Inferior parietal cortex (tissue), 1 donor: ENCODE measurements around the gene PRKD2.

ENCODE experiments used
- DNase-seq: peaks from one replicate; pipeline ENCODE4 v3.0.0-alpha.2; 2016; ENCODE audit errors: extremely low spot score

Gene PRKD2

DNA sequence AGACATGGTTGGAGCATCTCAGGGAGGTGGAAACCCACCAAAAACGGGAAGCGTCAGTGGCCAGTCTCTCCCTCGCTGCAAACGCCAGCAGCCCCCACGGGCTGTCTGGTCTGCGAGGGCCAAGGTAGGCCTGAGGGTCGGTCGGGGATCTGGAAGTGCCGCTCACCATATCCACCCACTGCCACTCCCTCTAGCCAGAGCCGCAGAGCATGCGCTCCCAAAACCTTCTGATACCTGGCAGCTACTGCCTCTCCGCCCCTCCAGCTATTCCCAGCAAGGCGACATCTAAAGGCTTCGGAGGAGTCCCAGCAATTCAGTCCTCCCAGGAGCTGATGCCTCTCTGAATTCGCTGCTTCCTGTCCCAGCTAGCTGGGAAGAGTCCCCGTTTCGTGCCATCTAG is 24.5 kb upstream of the PRKD2 start:
- no peak for DNase-seq

DNA sequence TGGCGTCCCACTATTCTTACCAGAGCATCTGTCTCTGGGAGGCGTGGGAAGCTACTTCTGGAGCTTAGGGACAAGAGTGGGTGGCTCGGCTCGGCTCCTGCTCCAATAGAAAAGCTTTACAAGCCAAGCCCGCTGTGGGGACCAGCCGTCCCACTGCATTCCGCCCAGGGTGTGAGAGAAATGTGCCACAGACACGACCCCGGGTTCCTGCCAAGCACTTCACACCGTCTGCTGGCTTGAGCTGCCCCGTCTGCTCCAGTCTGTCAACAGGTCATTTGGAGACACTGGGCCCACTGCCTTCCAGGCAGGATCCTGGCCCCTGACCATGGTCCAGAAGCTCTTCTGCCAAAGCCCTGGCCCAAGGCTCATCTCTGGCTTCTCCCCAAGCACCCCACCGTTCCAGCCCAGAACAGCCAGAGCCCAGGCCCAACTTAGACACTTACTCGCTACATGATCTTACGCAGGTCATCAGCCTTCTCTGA is 22.4 kb upstream of the PRKD2 start:
- DNase-seq, result no peak

- no peak for DNase-seq
Measured at GRCh38 chr19:46737761-46738171, 20.9 kb upstream of the PRKD2 start.

GRCh38 chr19:46737298-46737654 is 20.4 kb upstream of the PRKD2 start:
- DNase-seq, result no peak

GRCh38 chr19:46736531-46737297 is 19.8 kb upstream of the PRKD2 start:
- no peak for DNase-seq

GRCh38 chr19:46733690-46734292 is 16.9 kb upstream of the PRKD2 start:
- no peak for DNase-seq

GRCh38 chr19:46732966-46733689 is 16.2 kb upstream of the PRKD2 start:
- DNase-seq, result no peak

GRCh38 chr19:46732172-46732938 is 15.4 kb upstream of the PRKD2 start:
- no peak for DNase-seq

- no peak for DNase-seq
Measured at GRCh38 chr19:46731584-46731983, 14.7 kb upstream of the PRKD2 start.

GRCh38 chr19:46731007-46731501 is 14.1 kb upstream of the PRKD2 start:
- no peak for DNase-seq

- no peak for DNase-seq
Measured at GRCh38 chr19:46730595-46730994, 13.7 kb upstream of the PRKD2 start.

GRCh38 chr19:46730187-46730586 is 13.3 kb upstream of the PRKD2 start:
- no peak for DNase-seq

GRCh38 chr19:46729696-46730095 is 12.8 kb upstream of the PRKD2 start:
- DNase-seq, result no peak

DNA sequence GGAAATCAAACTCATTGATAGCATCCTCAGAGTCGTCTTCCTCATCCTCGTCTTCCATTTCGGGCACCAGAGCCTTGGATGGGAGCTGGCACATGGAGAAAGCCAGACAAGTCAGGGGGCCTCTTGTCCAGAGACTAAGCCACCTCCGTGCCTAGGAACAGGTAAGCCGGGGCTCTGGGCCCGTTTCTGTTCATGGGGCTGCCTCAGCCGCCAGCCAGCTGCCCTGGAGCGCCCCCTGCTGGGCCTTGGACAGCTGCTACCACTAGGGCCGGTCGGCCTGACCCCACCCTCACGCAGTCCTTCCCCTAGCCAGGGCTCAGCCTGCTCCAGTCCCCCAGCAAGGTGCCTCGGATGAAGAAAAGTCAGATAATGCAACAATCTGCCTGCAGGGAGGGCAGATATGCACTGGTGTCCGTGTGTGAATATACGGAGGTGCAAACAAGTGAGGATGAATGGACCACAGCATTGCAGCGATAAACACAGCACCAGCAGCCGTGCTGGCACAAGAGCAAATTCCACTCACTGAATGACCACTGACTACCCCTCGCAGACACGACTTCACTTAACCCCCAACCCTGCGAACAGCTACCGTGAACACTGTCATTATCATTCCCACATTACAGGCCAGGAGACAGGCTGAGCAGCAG is 11.9 kb upstream of the PRKD2 start:
- no peak for DNase-seq

- no peak for DNase-seq
Measured at GRCh38 chr19:46728208-46728607, 11.3 kb upstream of the PRKD2 start.

DNA sequence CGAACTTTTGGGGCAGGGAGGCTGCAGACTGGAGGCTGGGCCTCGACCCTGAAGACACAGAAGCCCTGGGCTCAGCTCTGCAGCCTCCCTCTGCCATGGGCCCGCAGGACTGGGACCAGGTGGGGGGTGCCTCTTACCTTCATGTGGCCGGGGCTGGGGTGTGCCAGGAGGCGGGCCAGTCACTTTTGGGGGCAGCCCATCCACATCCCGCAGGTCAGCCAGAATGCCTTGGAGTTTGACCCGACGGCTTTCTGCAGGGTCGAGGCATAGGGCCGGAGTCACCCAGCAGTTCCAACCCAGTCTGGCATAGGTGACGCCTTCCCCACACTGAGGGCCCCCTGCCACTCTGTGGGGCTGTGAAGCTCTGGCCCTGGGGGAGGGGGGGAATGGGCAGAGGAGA is 10.8 kb upstream of the PRKD2 start:
- DNase-seq, result no peak

- no peak for DNase-seq
Measured at GRCh38 chr19:46726971-46727501, 10.1 kb upstream of the PRKD2 start.

GRCh38 chr19:46726551-46726950 is 9.6 kb upstream of the PRKD2 start:
- DNase-seq, result no peak

- DNase-seq, result no peak
Measured at GRCh38 chr19:46725859-46726393, 9.0 kb upstream of the PRKD2 start.

DNA sequence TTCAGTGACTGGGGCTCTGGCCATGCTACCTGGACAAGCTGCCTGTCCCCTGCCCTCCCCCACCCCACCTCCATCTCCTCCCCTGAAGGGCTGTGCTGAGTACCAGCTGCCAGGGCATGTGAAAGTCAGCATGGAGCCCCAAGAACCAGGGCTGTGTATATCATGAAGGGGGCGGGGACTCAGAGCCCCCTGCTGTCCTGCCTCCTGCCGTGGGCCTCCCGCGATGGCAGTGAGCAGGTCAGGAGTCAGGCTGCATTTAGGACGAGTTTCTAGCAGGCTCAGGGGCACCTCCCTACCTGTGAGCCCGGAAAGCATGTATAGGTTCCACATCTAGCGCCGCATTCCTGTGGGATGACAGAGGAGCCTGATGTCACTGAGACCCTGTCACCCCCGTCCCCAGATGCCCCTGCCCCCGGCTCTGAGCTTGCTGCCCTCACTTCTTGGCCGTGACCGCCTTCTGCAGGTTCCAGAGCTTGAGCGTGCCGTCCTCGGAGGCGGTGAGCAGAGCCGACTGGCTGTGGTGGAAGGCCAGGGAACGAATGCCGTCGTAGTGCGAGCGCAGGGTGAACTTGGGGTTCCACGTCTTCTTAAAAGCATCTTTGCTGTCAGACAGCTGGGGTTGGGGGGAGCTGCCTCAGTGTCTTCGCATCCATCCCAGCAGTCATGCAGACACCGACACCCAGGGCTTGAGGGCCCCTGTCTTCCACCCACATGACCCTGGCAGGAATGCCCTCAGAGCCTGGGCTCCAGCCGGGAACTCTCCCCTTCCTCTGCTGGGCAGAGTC is 8.3 kb upstream of the PRKD2 start:
- DNase-seq, result no peak
